ENCODE measurements around the gene RPS15.

The RPS15 gene

DNA sequence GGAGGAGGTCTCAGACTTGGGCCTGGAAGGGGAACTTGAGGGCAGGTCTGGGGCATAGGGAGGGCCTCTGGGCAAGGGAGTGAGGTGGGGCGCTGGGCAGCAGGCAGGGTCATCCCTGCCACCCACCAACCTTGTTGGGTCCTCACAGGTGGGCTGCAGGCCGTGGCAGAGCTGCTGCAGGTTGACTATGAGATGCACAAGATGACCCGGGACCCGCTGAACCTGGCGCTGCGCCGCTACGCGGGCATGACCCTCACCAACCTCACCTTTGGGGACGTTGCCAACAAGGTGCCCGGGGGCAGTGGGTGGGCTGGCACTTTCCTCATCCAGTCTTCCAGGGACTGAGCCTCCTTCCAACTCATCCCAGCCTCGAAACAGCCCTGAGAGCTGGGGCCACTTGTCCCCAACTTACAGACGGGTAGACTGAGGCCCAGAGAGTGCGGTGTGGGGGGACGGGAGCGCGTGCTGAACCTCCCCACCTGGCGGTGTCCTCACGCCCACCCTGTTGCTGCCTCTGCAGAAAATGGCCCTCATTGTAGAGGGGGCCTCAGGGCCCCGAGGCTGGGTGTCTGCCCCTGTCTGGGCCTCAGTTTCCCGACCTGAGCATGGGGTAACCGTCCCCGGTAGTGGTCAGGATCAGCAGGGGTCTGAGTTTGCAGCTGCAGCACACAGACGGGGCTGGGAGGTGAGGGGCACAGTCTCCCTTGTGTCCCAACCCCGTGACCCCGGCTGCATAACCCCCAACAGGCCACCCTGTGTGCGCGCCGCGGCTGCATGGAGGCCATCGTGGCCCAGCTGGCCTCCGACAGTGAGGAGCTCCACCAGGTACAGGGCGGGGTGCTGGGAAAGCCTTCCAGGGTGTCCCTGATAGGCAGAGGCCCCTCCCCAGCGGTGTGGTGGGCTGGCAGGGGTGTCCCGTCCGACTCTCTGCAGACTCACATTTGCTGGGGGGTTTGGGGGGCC, 22.1 kb downstream of the RPS15 start:
- no peak overlapping the region for H3K4me3 ChIP-seq (ENCODE audit: control insufficient read depth, low read depth, low read length)
- TF ChIP-seq, protein P1, sequence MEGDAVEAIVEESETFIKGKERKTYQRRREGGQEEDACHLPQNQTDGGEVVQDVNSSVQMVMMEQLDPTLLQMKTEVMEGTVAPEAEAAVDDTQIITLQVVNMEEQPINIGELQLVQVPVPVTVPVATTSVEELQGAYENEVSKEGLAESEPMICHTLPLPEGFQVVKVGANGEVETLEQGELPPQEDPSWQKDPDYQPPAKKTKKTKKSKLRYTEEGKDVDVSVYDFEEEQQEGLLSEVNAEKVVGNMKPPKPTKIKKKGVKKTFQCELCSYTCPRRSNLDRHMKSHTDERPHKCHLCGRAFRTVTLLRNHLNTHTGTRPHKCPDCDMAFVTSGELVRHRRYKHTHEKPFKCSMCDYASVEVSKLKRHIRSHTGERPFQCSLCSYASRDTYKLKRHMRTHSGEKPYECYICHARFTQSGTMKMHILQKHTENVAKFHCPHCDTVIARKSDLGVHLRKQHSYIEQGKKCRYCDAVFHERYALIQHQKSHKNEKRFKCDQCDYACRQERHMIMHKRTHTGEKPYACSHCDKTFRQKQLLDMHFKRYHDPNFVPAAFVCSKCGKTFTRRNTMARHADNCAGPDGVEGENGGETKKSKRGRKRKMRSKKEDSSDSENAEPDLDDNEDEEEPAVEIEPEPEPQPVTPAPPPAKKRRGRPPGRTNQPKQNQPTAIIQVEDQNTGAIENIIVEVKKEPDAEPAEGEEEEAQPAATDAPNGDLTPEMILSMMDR (IDR thresholded peaks at IDR 0.05; ENCODE audit: control insufficient read depth, insufficient read depth, low read depth, low read length, missing control alignments), result no peak
- no peak for DNase-seq (ENCODE audit: low read depth)

DNA sequence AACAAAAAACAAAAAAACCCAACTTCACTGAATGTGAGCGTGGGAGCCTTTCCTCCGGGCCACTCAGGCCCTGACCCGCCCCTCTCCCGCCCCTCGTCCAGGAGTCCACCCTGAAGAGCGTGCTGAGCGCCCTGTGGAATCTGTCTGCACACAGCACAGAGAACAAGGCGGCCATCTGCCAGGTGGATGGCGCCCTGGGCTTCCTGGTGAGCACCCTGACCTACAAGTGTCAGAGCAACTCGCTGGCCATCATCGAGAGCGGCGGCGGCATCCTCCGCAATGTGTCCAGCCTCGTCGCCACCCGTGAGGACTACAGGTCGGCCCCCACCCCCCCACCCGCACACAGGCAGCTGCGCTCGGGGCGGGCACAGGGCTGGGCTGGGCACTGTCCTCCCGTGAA, 23.7 kb downstream of the RPS15 start:
- TF ChIP-seq, protein P1 (IDR thresholded peaks at IDR 0.05; ENCODE audit: control insufficient read depth, insufficient read depth, low read depth, low read length, missing control alignments), result no peak
- H3K4me3 ChIP-seq (ENCODE audit: control insufficient read depth, low read depth, low read length), result no peak overlapping the region
- no peak for DNase-seq (ENCODE audit: low read depth)

DNA sequence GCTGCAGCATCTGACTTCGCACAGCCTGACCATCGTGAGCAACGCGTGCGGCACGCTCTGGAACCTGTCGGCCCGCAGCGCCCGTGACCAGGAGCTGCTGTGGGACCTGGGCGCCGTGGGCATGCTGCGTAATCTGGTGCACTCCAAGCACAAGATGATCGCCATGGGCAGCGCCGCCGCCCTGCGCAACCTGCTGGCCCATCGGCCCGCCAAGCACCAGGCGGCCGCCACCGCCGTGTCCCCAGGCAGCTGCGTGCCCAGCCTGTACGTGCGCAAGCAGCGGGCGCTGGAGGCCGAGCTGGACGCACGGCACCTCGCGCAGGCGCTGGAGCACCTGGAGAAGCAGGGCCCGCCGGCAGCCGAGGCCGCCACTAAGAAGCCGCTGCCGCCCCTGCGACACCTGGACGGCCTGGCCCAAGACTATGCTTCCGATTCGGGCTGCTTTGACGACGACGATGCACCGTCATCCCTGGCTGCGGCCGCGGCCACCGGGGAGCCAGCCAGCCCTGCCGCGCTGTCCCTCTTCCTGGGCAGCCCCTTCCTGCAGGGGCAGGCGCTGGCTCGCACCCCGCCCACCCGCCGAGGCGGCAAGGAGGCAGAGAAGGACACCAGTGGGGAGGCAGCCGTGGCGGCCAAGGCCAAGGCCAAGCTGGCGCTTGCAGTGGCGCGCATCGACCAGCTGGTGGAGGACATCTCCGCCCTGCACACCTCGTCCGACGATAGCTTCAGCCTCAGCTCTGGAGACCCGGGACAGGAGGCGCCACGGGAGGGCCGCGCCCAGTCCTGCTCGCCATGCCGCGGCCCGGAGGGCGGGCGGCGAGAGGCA, 27.2 kb downstream of the RPS15 start:
- TF ChIP-seq, protein P1 (IDR thresholded peaks at IDR 0.05; ENCODE audit: control insufficient read depth, insufficient read depth, low read depth, low read length, missing control alignments), result peak; percentile 61
- H3K4me3 ChIP-seq (ENCODE audit: control insufficient read depth, low read depth, low read length), result no peak overlapping the region
- peak; percentile 18 for DNase-seq (ENCODE audit: low read depth)

DNA sequence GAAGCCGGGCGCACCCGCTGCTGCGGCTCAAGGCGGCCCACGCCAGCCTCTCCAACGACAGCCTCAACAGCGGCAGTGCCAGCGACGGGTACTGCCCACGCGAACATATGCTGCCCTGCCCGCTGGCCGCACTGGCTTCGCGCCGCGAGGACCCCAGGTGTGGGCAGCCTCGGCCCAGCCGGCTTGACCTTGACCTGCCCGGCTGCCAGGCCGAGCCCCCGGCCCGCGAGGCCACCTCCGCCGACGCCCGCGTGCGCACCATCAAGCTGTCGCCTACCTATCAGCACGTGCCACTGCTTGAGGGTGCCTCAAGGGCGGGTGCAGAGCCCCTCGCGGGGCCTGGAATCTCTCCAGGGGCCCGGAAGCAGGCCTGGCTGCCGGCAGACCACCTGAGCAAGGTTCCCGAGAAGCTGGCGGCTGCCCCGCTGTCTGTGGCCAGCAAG, 27.8 kb downstream of the RPS15 start:
- no peak for DNase-seq (ENCODE audit: low read depth)
- TF ChIP-seq, protein P1 (IDR thresholded peaks at IDR 0.05; ENCODE audit: control insufficient read depth, insufficient read depth, low read depth, low read length, missing control alignments), result no peak
- H3K4me3 ChIP-seq (ENCODE audit: control insufficient read depth, low read depth, low read length), result no peak overlapping the region

DNA sequence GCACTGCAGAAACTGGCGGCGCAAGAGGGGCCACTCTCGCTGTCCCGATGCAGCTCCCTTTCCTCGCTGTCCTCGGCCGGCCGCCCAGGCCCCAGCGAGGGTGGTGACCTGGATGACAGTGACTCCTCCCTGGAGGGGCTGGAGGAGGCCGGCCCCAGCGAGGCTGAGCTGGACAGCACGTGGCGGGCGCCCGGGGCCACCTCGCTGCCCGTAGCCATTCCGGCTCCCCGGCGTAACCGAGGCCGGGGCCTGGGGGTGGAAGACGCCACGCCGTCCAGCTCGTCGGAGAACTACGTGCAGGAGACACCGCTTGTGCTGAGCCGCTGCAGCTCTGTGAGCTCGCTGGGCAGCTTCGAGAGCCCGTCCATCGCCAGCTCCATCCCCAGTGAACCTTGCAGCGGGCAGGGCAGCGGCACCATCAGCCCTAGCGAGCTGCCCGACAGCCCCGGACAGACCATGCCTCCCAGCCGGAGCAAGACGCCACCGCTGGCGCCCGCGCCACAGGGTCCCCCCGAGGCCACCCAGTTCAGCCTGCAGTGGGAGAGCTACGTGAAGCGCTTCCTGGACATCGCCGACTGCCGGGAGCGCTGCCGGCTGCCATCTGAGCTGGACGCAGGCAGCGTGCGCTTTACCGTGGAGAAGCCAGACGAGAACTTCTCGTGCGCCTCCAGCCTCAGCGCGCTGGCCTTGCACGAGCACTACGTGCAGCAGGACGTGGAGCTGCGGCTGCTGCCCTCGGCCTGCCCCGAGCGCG, 28.4 kb downstream of the RPS15 start:
- TF ChIP-seq, protein P1 (IDR thresholded peaks at IDR 0.05; ENCODE audit: control insufficient read depth, insufficient read depth, low read depth, low read length, missing control alignments), result no peak
- H3K4me3 ChIP-seq (ENCODE audit: control insufficient read depth, low read depth, low read length), result no peak overlapping the region
- DNase-seq (ENCODE audit: low read depth), result no peak

DNA sequence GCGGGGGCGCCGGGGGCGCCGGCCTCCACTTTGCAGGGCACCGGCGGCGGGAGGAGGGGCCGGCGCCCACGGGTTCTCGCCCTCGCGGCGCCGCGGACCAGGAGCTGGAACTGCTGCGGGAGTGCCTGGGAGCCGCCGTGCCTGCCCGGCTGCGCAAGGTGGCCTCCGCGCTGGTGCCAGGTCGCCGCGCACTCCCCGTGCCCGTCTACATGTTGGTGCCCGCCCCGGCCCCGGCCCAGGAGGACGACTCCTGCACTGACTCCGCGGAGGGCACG, 29.0 kb downstream of the RPS15 start:
- no peak for DNase-seq (ENCODE audit: low read depth)
- H3K4me3 ChIP-seq (ENCODE audit: control insufficient read depth, low read depth, low read length), result no peak overlapping the region
- TF ChIP-seq, protein P1 (IDR thresholded peaks at IDR 0.05; ENCODE audit: control insufficient read depth, insufficient read depth, low read depth, low read length, missing control alignments), result no peak
